WTC11 (cell line): ENCODE results near the gene GID8.

Source experiments
- CREM ChIP-seq: sonication (generic); formaldehyde crosslinking; IDR thresholded peaks from 2 replicates; pipeline ENCODE4 v1.8.1; 2022; ENCODE audit warnings: mild to moderate bottlenecking, missing genetic modification reagents, moderate library complexity
- CTCF ChIP-seq: fragments of 200-600 bp; IDR thresholded peaks from 2 replicates; pipeline ENCODE4 v1.8.0; 2022; ENCODE audit warnings: antibody characterized with exemption
- GABPB1 ChIP-seq: sonication (generic); formaldehyde crosslinking; IDR thresholded peaks from 2 replicates; pipeline ENCODE4 v1.8.1; 2023; ENCODE audit warnings: mild to moderate bottlenecking, missing genetic modification reagents
- MAX ChIP-seq: sonication (generic); formaldehyde crosslinking; IDR thresholded peaks from 2 replicates; pipeline ENCODE4 v1.8.0; 2022; ENCODE audit warnings: mild to moderate bottlenecking, missing genetic modification reagents
- MLX ChIP-seq: sonication (generic); formaldehyde crosslinking; IDR thresholded peaks from 2 replicates; pipeline ENCODE4 v1.8.1; 2023; ENCODE audit warnings: mild to moderate bottlenecking, missing genetic modification reagents, moderate library complexity
- STAT6 ChIP-seq: sonication (generic); formaldehyde crosslinking; conservative IDR thresholded peaks from 2 replicates; pipeline ENCODE4 v1.8.1; 2023; ENCODE audit warnings: mild to moderate bottlenecking, low read depth, missing genetic modification reagents, moderate library complexity
- ZNF121 ChIP-seq: sonication (generic); formaldehyde crosslinking; IDR thresholded peaks from 2 replicates; pipeline ENCODE4 v1.8.0; 2023; ENCODE audit warnings: missing genetic modification reagents
- ZNF232 ChIP-seq: sonication (generic); formaldehyde crosslinking; IDR thresholded peaks from 2 replicates; pipeline ENCODE4 v1.8.0; 2022; ENCODE audit warnings: mild to moderate bottlenecking, missing genetic modification reagents

GRCh38 chr20:62898970-62899632 lies 38.8 kb upstream of the GID8 start:
- TF ChIP-seq ZNF232 (CRISPR knock-in tag), result no peak
- no peak for TF ChIP-seq CTCF
- TF ChIP-seq MLX (CRISPR knock-in tag), result no peak
- TF ChIP-seq ZNF121 (CRISPR knock-in tag), result no peak
- TF ChIP-seq MAX (CRISPR knock-in tag), result no peak
- no peak for TF ChIP-seq STAT6 (CRISPR knock-in tag)
- TF ChIP-seq CREM (CRISPR knock-in tag), result no peak
- TF ChIP-seq GABPB1, result no peak
